SK-N-SH treated with all-trans-retinoic acid at 6 μM for 48 hours (cell line): Measurements from ENCODE around the gene PLIN1.

Experiments
- ATAC-seq: fragments of 200-7000 bp; cut with Tn5 transposase; 3 replicates; pipeline ENCODE4 v1.9.1; 2020; ENCODE audit warnings: mild to moderate bottlenecking, moderate library complexity
- ARNTL ChIP-seq: fragments of 450-650 bp; formaldehyde crosslinking; IDR thresholded peaks from 2 replicates; pipeline ENCODE4 v1.5.0; 2020; ENCODE audit warnings: low read depth, mild to moderate bottlenecking, moderate library complexity, borderline replicate concordance
- BACH2 ChIP-seq: fragments of 250-450 bp; sonication (Bioruptor Pico); IDR thresholded peaks from 2 replicates; pipeline ENCODE4 v1.9.0; 2021; ENCODE audit warnings: mild to moderate bottlenecking, borderline replicate concordance
- CSDC2 ChIP-seq: fragments of 250-450 bp; sonication (Bioruptor Pico); IDR thresholded peaks from 2 replicates; pipeline ENCODE4 v1.5.0; 2020; ENCODE audit warnings: mild to moderate bottlenecking, moderate library complexity
- CSRNP3 ChIP-seq: fragments of 250-450 bp; sonication (Bioruptor Pico); IDR thresholded peaks from 2 replicates; pipeline ENCODE4 v1.5.1; 2021; ENCODE audit warnings: mild to moderate bottlenecking, moderate library complexity
- GLIS3 ChIP-seq: fragments of 250-450 bp; sonication (Bioruptor Pico); IDR thresholded peaks from 2 replicates; pipeline ENCODE4 v1.5.0; 2020; ENCODE audit warnings: mild to moderate bottlenecking, moderate library complexity
- ISL1 ChIP-seq: fragments of 250-450 bp; sonication (Bioruptor Pico); IDR thresholded peaks from 2 replicates; pipeline ENCODE4 v2.1.2; 2022; ENCODE audit warnings: mild to moderate bottlenecking, moderate library complexity
- OSR1 ChIP-seq: fragments of 250-450 bp; sonication (Bioruptor Pico); IDR thresholded peaks from 2 replicates; pipeline ENCODE4 v1.8.0; 2022; ENCODE audit warnings: moderate library complexity, mild to moderate bottlenecking, inconsistent platforms
- PPARA ChIP-seq: fragments of 250-450 bp; sonication (Bioruptor Pico); IDR thresholded peaks from 2 replicates; pipeline ENCODE4 v1.5.0; 2020; ENCODE audit warnings: mild to moderate bottlenecking, borderline replicate concordance
- SNAI2 ChIP-seq: fragments of 250-450 bp; sonication (Bioruptor Pico); IDR thresholded peaks from 2 replicates; pipeline ENCODE4 v1.5.0; 2020; ENCODE audit warnings: mild to moderate bottlenecking, moderate library complexity
- TOX ChIP-seq: fragments of 250-450 bp; sonication (Bioruptor Pico); IDR thresholded peaks from 2 replicates; pipeline ENCODE4 v1.8.0; 2021; ENCODE audit warnings: mild to moderate bottlenecking, moderate library complexity, borderline replicate concordance
- TSHZ2 ChIP-seq: fragments of 250-450 bp; sonication (Bioruptor Pico); IDR thresholded peaks from 2 replicates; pipeline ENCODE4 v1.5.0; 2020; ENCODE audit warnings: mild to moderate bottlenecking, moderate library complexity
- ZC3H10 ChIP-seq: fragments of 250-450 bp; sonication (Bioruptor Pico); IDR thresholded peaks from 2 replicates; pipeline ENCODE4 v1.5.1; 2021; ENCODE audit warnings: mild to moderate bottlenecking, moderate library complexity
- ZFP3 ChIP-seq: fragments of 250-450 bp; sonication (Bioruptor Pico); IDR thresholded peaks from 2 replicates; pipeline ENCODE4 v1.5.0; 2020; ENCODE audit warnings: mild to moderate bottlenecking, moderate library complexity
- ZFP30 ChIP-seq: fragments of 450-650 bp; formaldehyde crosslinking; IDR thresholded peaks from 2 replicates; pipeline ENCODE4 v1.5.0; 2022; ENCODE audit warnings: mild to moderate bottlenecking, moderate library complexity
- ZNF565 ChIP-seq: fragments of 450-650 bp; formaldehyde crosslinking; conservative IDR thresholded peaks from 2 replicates; pipeline ENCODE4 v1.5.0; 2020; ENCODE audit warnings: low read depth, mild to moderate bottlenecking, moderate library complexity
- ZNF70 ChIP-seq: fragments of 450-650 bp; formaldehyde crosslinking; IDR thresholded peaks from 2 replicates; pipeline ENCODE4 v1.5.0; 2020; ENCODE audit warnings: mild to moderate bottlenecking, moderate library complexity
- ZNF8 ChIP-seq: fragments of 450-650 bp; formaldehyde crosslinking; IDR thresholded peaks from 2 replicates; pipeline ENCODE4 v1.5.0; 2020; ENCODE audit warnings: mild to moderate bottlenecking, moderate library complexity
- TF ChIP-seq, protein P1 (sequence below): fragments of 250-450 bp; sonication (Bioruptor Pico); IDR thresholded peaks from 2 replicates; pipeline ENCODE4 v1.5.1; 2020; ENCODE audit warnings: low read depth, mild to moderate bottlenecking, moderate library complexity
- TF ChIP-seq, protein P2 (sequence below): fragments of 250-450 bp; sonication (Bioruptor Pico); IDR thresholded peaks from 2 replicates; pipeline ENCODE4 v1.8.0; 2020; ENCODE audit warnings: mild to moderate bottlenecking, moderate library complexity, borderline replicate concordance

The PLIN1 gene

DNA sequence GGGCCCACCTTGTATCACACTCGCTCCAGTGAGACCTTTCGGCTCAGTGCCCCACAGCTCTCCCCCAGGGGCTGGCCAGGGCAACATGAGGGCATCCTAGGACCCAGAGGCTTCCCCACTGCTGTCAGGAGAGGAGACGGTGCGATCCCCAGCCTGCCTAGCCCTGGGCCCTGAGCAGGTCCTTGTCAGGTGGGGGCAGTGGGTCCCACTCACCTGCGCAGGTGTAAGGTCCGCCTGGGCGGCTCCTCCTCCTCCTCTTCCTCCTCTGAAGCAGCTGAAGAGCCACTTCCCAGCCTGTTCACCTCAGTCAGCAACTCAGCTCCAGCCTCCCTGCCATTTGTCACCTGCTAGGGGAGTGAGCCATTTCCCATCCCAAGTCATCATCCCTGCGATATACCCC lies 33.5 kb downstream of the PLIN1 start (continued):
- TF ChIP-seq TSHZ2 (CRISPR knock-in tag) (no peak), CSRNP3 (CRISPR knock-in tag) (no peak)

- ATAC-seq: no peak
These were observed 37.1 kb downstream of the PLIN1 start for GRCh38 chr15:89642106-89642505.

DNA sequence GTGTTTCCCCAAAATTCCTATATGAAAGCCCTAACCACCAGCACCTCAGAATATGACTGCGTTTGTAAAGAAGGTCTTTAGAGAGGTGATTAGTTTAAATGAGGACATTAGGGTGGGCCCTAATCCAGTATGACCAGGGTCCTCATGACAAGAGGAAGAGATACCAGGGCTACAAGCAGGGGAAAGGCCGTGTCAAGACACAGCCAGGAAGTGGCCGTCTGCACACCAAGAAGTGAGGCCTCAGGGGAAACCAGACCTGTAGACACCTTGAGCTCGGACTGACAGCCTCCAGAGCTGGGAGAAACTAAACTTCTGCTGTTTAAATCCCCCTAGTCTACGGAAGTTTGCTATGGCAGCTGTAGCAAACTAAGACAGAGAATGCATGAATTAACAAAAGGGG lies 38.1 kb downstream of the PLIN1 start:
- ATAC-seq: no peak
- TF ChIP-seq GLIS3 (no peak), ISL1 (CRISPR knock-in tag) (no peak), BACH2 (CRISPR knock-in tag) (no peak), CSDC2 (CRISPR knock-in tag) (no peak), ZC3H10 (CRISPR knock-in tag) (no peak), ARNTL (CRISPR knock-in tag) (no peak), OSR1 (CRISPR knock-in tag) (no peak)
- TF ChIP-seq, all 23 proteins: peak for 0

More at GRCh38 chr15:89642106-89642505, 37.1 kb downstream of the PLIN1 start:
- TF ChIP-seq ZFP3 (CRISPR knock-in tag) (no peak), ARNTL (CRISPR knock-in tag) (no peak), TOX (CRISPR knock-in tag) (no peak), PPARA (CRISPR knock-in tag) (no peak), TSHZ2 (CRISPR knock-in tag) (no peak), SNAI2 (no peak), ZNF565 (CRISPR knock-in tag) (no peak), ZFP30 (CRISPR knock-in tag) (no peak), CSDC2 (CRISPR knock-in tag) (no peak), ISL1 (CRISPR knock-in tag) (no peak), CSRNP3 (CRISPR knock-in tag) (no peak)
- TF ChIP-seq, protein P1, sequence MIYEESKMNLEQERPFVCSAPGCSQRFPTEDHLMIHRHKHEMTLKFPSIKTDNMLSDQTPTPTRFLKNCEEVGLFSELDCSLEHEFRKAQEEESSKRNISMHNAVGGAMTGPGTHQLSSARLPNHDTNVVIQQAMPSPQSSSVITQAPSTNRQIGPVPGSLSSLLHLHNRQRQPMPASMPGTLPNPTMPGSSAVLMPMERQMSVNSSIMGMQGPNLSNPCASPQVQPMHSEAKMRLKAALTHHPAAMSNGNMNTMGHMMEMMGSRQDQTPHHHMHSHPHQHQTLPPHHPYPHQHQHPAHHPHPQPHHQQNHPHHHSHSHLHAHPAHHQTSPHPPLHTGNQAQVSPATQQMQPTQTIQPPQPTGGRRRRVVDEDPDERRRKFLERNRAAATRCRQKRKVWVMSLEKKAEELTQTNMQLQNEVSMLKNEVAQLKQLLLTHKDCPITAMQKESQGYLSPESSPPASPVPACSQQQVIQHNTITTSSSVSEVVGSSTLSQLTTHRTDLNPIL (CRISPR knock-in tag): no peak

DNA sequence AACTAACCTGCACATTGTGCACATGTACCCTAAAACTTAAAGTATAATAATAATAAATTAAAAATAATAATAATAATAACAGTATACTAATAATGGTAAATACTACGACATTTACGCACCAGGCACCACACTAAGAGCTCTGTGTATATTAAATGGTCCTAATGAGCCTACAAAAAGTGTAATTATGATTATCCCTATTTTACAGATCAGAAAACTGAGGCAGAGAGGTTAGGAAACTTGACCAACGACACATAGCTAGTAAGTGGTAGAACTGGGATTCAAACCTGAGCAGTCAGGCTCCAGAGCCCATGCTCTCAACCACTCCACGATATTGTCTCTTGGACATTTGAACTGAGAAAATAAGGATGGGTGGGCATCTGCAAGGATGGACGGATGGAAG lies 38.9 kb downstream of the PLIN1 start:
- no peak for ATAC-seq
- TF ChIP-seq CSDC2 (CRISPR knock-in tag) (no peak), ARNTL (CRISPR knock-in tag) (no peak), BACH2 (CRISPR knock-in tag) (no peak), ZC3H10 (CRISPR knock-in tag) (no peak), TSHZ2 (CRISPR knock-in tag) (no peak), PPARA (CRISPR knock-in tag) (no peak), ZNF565 (CRISPR knock-in tag) (no peak), ZNF8 (no peak), ZNF70 (CRISPR knock-in tag) (no peak)
- TF ChIP-seq, protein P2, sequence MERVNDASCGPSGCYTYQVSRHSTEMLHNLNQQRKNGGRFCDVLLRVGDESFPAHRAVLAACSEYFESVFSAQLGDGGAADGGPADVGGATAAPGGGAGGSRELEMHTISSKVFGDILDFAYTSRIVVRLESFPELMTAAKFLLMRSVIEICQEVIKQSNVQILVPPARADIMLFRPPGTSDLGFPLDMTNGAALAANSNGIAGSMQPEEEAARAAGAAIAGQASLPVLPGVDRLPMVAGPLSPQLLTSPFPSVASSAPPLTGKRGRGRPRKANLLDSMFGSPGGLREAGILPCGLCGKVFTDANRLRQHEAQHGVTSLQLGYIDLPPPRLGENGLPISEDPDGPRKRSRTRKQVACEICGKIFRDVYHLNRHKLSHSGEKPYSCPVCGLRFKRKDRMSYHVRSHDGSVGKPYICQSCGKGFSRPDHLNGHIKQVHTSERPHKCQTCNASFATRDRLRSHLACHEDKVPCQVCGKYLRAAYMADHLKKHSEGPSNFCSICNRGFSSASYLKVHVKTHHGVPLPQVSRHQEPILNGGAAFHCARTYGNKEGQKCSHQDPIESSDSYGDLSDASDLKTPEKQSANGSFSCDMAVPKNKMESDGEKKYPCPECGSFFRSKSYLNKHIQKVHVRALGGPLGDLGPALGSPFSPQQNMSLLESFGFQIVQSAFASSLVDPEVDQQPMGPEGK (CRISPR knock-in tag): no peak
